ENCODE measurements around the gene WHAMM.
"Not testable (repeated sequence)": the region's sequence is repeated elsewhere in the genome, so short reads cannot be mapped to it uniquely, and the experiment has no call there.

Gene WHAMM

DNA sequence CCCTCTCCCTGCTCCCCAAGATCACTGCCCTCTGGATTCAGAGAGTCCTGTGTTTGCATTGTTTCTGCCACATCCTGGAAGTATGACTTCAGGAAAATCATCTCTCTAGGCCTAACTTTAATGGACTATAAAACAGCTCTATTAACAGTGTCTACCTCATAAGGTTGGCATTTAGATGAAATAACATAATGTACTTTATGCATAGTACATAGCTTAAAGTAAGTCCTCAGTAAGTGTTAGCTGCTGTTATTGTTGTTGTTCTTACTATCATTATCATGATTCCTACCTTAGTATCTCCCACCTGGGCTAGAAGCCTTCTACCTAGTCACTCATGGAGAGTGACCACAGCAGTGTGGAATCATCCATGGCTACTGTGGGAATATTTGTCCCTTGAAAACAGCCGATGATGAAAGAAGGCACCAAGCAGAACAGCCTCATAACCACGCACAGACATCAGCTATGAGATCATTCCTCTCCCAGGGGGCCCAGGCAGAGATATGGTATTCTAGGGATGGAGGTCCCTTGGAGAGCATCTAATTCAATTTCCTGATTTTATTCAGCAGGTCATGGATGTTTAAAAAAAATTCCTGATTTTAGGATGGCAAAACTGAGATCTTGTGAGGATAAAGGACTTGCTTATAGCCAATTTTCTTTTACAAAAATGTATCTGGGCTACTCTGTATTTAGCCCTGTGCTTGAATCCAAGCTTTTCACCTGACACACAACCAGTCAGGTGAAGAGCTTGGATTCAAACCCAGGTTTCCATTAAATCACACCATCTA, 5.4 kb upstream of the WHAMM start:
- no peak for DNase-seq

- no peak for DNase-seq
These were observed 4.9 kb upstream of the WHAMM start for GRCh38 chr15:82804575-82804949.

DNA sequence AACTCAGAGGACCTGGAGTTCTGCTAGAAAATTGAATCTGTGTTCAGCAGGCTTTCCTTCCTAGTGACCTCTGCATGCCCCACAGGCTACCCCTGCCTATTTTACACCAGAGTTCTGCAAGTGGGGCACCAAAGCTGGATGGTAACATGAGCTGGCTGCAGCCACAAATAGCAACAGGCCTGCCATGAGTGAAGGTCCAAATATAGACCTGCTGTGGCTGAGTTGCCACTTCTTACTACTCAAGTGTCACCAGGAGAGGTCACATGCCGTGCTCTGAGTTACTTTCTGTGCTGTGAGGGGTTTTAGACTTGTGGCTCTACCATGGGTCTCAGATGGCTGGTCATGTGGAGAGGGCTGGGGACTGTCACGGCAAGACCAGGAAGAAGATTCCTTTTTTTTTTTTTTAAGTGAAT, 3.4 kb upstream of the WHAMM start, which contains the start of gene FSD2:
Gene FSD2, minus strand, starts transcription at position 76 of the 413 bp plus-strand sequence. CDS start 18,679 bp downstream, outside the sequence.
- DNase-seq, result peak in 1 of 2 donors; percentile 37

- no peak for DNase-seq
These were observed 1.4 kb upstream of the WHAMM start for GRCh38 chr15:82807920-82808633.

- no peak for DNase-seq
These were observed 790 bp upstream of the WHAMM start for GRCh38 chr15:82808634-82809041.

DNA sequence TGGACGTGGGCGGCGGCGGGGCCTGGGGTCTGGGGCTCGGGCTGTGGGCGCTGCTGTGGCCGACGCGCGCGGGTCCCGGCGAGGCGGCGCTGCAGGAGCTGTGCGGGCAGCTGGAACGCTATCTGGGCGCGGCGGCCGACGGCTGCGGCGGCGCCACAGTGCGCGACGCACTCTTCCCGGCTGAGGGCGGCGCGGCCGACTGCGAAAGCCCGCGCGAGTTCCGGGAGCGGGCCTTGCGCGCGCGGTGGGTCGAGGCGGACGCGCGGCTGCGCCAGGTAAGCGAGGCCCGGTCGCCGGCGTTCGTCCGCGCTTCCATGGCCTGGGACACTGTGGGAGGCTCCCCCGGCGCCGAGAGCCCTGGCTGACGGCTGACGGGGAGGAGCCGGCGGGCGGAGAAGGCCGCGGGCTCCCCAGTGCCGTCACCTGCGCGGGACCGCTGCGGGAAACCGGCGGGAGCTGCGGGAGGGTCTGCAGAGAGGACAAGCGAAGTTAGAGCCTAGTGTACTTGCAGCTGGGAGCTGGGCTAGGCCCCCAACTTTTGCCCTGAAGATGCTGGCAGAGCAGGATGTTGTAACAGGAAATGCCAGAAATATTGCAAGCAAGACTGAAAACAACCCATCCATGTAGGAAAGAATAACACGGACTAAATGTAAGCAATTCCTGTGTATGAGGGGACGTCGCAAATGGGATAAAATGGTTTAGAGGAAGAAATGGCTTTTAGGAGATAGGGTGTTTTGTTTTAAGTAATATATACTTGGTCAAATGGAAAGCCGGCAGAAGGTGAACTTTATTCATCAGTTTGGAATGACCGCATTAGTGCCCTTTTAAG, 847 bp downstream of the WHAMM start:
- DNase-seq, result peak; percentile 34 to 55

DNA sequence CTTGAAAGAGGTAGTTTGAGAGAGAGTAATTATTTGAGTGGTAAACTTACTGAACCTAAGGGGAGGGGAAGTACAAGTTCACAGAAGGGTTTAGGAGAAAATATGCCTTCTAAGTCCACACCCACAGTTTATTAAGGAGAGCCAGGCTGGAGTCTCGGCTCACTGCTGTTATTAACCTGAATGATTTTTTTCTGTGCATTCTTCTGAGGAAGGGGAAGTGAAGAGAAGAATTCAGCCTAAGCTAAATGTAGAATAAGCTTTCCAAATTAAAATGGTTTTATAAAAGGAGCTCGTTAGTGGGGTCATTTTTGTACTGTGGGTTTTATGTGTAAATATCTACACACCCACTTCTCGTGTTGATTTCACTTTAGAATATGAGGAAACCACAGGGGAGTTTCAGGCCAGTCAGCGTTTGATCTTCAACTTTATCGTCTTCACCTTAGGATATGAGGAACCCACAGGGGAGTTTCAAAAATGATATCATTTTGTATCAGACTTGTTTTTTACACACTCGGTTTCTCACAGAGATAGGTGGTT, 1.5 kb downstream of the WHAMM start:
- DNase-seq, result peak; percentile 77 to 91

GRCh38 chr15:82812994-82813393, 3.6 kb downstream of the WHAMM start:
- no peak for DNase-seq

- DNase-seq, result no peak
These were observed 10.7 kb downstream of the WHAMM start for GRCh38 chr15:82820128-82820527.

- not testable (repeated sequence) for DNase-seq
These were observed 12.0 kb downstream of the WHAMM start for GRCh38 chr15:82821396-82821795.

DNA sequence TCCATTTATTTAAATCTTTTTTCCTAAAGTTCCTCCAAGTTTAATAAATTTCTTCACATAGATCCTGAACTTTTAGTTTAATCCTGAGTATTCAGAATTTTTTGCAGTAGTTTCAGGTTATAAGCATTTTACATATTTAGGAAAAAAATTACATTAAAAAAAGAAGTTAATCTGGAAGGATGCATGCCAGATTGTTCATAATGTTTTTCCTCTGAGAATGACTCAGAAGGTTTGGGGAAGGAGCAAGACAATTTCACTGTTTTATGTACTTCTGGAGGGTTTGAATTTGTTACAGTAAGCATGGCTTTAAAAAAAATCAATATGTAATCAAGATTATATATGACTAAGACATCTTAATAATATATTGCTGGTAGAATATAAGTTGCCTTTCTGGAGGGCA, 12.4 kb downstream of the WHAMM start:
- DNase-seq, result not testable (repeated sequence)

GRCh38 chr15:82823049-82823448, 13.6 kb downstream of the WHAMM start:
- no peak for DNase-seq

DNA sequence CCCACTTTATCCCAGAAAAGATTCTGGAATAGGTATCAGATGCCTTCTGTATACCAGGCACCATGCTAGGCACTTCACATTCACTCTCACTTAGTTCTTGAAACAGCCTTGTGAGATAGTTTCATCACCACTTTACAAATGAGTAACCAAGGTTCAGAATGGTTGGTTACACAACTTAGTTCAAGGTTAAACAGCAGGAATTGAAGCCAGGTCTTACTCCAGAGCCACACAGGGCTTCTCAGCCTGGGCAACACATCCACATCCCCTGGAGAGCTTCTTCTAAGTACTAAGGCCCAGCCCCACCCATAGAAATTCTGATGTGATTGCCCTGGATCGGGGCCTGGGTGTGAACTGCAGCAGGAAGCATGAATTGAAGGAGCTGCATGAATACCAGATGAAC, 18.6 kb downstream of the WHAMM start:
- DNase-seq, result no peak

GRCh38 chr15:82829234-82829633, 19.8 kb downstream of the WHAMM start:
- no peak for DNase-seq

GRCh38 chr15:82830427-82831173, 21.2 kb downstream of the WHAMM start:
- no peak for DNase-seq

- DNase-seq, result no peak
These were observed 22.6 kb downstream of the WHAMM start for GRCh38 chr15:82831894-82832600.

- DNase-seq, result peak in 1 of 2 donors; percentile 33
These were observed 23.4 kb downstream of the WHAMM start for GRCh38 chr15:82832601-82833361.

- DNase-seq, result no peak
These were observed 23.9 kb downstream of the WHAMM start for GRCh38 chr15:82833362-82833682.

GRCh38 chr15:82835391-82835917, 26.0 kb downstream of the WHAMM start:
- DNase-seq, result no peak

DNA sequence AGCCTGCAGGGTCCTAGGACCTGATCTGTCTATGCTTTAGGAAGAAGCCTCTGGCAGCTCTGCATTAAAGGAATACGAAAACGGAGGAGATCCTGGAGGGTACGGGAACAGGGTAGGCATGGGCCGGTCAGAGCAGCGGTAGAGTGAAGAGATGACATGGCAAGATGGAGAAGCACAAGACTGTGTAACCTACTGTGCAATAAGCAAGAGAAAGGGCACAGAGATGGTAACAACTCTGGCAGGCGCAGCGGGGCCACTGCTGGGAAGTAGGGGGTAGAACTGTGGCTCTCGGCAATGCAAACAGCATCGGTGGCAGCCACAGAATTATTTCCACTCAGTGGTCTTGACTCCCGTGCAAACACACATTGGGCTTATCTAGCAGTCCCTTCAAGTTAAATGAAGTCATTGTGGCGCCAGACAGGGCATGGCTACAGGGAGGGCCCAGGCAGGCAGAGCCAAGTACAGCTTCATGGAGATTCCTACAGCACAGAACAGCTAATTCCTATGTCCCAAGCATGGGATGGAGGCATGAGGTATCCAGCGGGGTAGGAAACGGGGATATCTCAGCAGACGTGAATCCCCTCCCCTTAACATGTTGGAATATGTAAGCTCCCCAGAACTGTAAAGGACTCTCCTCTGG, 28.8 kb downstream of the WHAMM start:
- DNase-seq, result no peak
